ENCODE data around the gene RETN. TPM values are rescaled to one million over a fixed set of nuclear protein-coding genes. Genes with fewer than 3 reads are reported as not detected.
A peak's percentile ranks its signal among the peaks of the same experiment; 100 is the strongest.
"Not testable (repeated sequence)": the region's sequence is repeated elsewhere in the genome, so short reads cannot be mapped to it uniquely, and the experiment has no call there.

The RETN gene
- total RNA-seq, 1 experiment from 2014 or later, result not detected

DNA sequence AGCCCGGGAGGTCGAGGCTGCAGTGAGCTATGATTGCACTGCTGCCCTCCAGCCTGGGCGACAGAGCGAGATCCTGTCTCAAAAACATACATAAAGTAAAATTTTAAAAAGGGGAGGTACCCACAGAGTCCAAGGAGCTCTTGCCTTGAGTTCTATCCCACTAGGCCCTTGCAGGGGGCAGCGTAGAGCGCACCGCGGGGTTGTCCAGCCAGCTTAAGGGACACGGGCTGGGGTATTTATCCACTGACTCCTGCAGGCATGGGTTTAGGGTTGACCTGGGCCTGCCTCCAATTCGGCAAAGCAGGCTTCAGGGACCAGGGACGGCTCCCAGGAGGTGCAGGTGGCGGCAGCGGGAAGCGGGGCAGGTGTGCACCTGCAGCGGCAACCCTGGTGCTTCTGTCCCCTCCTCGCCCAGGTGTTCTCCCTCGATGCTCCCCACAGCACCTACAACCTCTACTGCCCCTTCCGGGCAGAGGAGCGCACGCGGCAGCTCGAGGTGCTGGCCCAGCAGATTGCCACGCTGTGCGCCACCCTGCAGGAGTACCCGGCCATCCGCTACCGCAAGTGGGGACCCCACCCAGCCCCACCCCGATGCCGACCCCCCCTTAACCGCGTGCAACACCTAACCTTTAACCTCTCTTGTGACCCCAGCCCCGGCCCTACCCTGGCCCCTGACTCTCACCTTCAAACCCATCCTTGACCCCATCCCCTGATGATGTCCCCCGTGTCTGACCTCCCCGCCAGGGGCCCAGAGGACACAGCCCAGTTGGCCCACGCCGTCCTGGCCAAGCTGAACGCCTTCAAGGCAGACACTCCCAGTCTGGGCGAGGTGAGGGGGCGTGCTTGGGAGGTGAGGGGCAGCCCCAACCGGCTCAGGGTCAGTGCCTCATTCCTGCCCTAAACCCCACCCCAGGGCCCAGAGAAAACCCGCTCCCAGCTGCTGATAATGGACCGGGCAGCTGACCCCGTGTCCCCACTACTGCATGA lies 27.3 kb upstream of the RETN start:
- peaks cover 1% of the 10 kb centered on the region; the same call in 1 of the 2 replicates for H3K4me1 ChIP-seq
- no TSS peak for BruUV-seq (replicated peaks)
- Mint-ChIP-seq H3K27me3 (ENCODE audit: insufficient read depth, unreplicated experiment) (no peaks in the 10 kb centered on the region), H3K4me3 (ENCODE audit: unreplicated experiment) (no peak overlapping the region), H3K4me1 (ENCODE audit: low read depth, unreplicated experiment) (no peaks in the 10 kb centered on the region), H3K27ac (ENCODE audit: unreplicated experiment) (no peak overlapping the region), H3K9me3 (ENCODE audit: unreplicated experiment) (peaks cover 9% of the 10 kb centered on the region), H3K36me3 (ENCODE audit: insufficient read depth, unreplicated experiment) (peaks cover 24% of the 10 kb centered on the region)
- H3K27me3 ChIP-seq (replicated peaks; ENCODE audit: control insufficient read depth, insufficient read depth, low read length), result no peaks in the 10 kb centered on the region
- no peak overlapping the region for H3K4me3 ChIP-seq (ENCODE audit: low read depth, low read length)
- TF ChIP-seq, protein P1, sequence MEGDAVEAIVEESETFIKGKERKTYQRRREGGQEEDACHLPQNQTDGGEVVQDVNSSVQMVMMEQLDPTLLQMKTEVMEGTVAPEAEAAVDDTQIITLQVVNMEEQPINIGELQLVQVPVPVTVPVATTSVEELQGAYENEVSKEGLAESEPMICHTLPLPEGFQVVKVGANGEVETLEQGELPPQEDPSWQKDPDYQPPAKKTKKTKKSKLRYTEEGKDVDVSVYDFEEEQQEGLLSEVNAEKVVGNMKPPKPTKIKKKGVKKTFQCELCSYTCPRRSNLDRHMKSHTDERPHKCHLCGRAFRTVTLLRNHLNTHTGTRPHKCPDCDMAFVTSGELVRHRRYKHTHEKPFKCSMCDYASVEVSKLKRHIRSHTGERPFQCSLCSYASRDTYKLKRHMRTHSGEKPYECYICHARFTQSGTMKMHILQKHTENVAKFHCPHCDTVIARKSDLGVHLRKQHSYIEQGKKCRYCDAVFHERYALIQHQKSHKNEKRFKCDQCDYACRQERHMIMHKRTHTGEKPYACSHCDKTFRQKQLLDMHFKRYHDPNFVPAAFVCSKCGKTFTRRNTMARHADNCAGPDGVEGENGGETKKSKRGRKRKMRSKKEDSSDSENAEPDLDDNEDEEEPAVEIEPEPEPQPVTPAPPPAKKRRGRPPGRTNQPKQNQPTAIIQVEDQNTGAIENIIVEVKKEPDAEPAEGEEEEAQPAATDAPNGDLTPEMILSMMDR (IDR thresholded peaks at IDR 0.05; ENCODE audit: insufficient read depth in 1 of 2, low read depth in 1 of 2, low read length in 1 of 2, severe bottlenecking in 1 of 2, unreplicated experiment in 1 of 2), result peak in 1 of 2 experiments; percentile 7
- POLR2A ChIA-PET, result interaction anchor here (0.6 to 0.8 kb wide), 3 partner anchors 39 to 158 kb away, joined by 3 read pairs; partner anchors contain the start of gene TRAPPC5
- peaks cover 2% of the 10 kb centered on the region for H3K36me3 ChIP-seq (ENCODE audit: control insufficient read depth, insufficient read depth, low read length)
- intact Hi-C loops (cut with micrococcal nuclease; ENCODE audit: unreplicated experiment), result no loop called here
- no peaks in the 10 kb centered on the region for H3K9me3 ChIP-seq
- CTCF ChIA-PET, result interaction anchor here (1.4 to 1.5 kb wide), 2 partner anchors 39 to 73 kb away, joined by 5 to 6 read pairs; partner anchors contain the start of gene TRAPPC5
- DNase-seq, result no peak

DNA sequence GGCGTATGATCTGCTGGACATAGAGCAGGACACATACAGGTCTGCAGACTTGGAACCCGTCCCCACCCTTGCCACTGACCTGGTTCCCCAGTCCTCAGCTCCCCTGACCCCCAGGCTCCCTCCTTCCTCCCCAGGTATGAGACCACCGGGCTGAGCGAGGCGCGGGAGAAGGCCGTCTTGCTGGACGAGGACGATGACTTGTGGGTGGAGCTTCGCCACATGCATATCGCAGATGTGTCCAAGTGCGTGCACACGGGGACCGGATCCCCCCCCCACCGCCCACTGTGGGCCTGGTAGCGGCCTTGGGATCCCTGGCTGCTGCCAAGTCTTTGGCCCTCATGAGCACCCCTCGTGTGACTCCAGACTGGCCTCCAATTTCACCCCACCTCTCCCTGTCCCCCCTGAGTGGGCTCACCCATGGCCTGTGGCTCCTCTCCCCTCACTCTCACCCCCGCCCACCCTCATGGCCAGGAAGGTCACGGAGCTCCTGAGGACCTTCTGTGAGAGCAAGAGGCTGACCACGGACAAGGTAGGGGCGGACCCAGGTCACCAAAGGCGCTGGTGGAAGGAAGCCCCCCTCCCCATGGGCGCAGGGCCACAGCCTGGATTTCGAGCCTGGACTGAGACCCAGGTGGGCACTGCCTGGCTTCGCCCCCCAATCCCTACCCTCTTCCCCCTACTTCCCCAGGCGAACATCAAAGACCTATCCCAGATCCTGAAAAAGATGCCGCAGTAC lies 26.4 kb upstream of the RETN start:
- DNase-seq, result no peak
- no peaks in the 10 kb centered on the region for H3K4me1 Mint-ChIP-seq (ENCODE audit: low read depth, unreplicated experiment)
- H3K27me3 Mint-ChIP-seq (ENCODE audit: insufficient read depth, unreplicated experiment), result no peaks in the 10 kb centered on the region
- peaks cover 2% of the 10 kb centered on the region for H3K36me3 ChIP-seq (ENCODE audit: control insufficient read depth, insufficient read depth, low read length)
- no peak overlapping the region for H3K4me3 ChIP-seq (ENCODE audit: low read depth, low read length)
- H3K36me3 Mint-ChIP-seq (ENCODE audit: insufficient read depth, unreplicated experiment), result peaks cover 16% of the 10 kb centered on the region
- no peaks in the 10 kb centered on the region for H3K9me3 ChIP-seq
- H3K9me3 Mint-ChIP-seq (ENCODE audit: unreplicated experiment), result peaks cover 9% of the 10 kb centered on the region
- no peaks in the 10 kb centered on the region for H3K27me3 ChIP-seq (replicated peaks; ENCODE audit: control insufficient read depth, insufficient read depth, low read length)
- TF ChIP-seq, protein P1 (IDR thresholded peaks at IDR 0.05; ENCODE audit: insufficient read depth in 1 of 2, low read depth in 1 of 2, low read length in 1 of 2, severe bottlenecking in 1 of 2, unreplicated experiment in 1 of 2), result no peak
- no peaks in the 10 kb centered on the region for H3K4me1 ChIP-seq
- BruUV-seq (replicated peaks), result no TSS peak
- H3K4me3 Mint-ChIP-seq (ENCODE audit: unreplicated experiment), result no peak overlapping the region
- CTCF ChIA-PET, result interaction anchor here (1.4 to 1.5 kb wide), 2 partner anchors 38 to 74 kb away, joined by 5 to 6 read pairs; partner anchors contain the start of gene TRAPPC5
- H3K27ac Mint-ChIP-seq (ENCODE audit: unreplicated experiment), result no peak overlapping the region
- intact Hi-C loops (cut with micrococcal nuclease; ENCODE audit: unreplicated experiment), result no loop called here
- POLR2A ChIA-PET, result interaction anchor here (0.6 kb wide), 1 partner anchor 74 kb away, joined by 3 read pairs; no protein-coding TSS in a partner anchor

DNA sequence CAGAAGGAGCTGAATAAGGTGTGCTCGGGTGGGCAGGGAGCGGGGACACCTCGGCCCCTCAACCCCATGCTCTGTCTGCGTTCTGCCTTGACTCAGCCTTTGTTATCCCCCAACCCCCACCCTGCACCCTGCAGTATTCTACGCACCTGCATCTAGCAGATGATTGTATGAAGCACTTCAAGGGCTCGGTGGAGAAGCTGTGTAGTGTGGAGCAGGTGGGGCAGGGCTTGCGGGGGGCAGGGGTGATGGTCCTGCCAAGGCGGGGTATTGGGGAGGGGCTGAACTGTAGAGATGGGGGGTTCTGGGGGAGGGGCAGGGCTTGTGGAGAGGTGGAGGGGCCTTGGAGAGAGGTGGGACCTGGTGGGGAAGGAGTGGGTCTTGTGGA lies 25.8 kb upstream of the RETN start:
- no peaks in the 10 kb centered on the region for H3K27me3 ChIP-seq (replicated peaks; ENCODE audit: control insufficient read depth, insufficient read depth, low read length)
- ChIA-PET POLR2A (no interaction called here), CTCF (no interaction called here)
- Mint-ChIP-seq H3K4me3 (ENCODE audit: unreplicated experiment) (no peak overlapping the region), H3K36me3 (ENCODE audit: insufficient read depth, unreplicated experiment) (peaks cover 13% of the 10 kb centered on the region), H3K27me3 (ENCODE audit: insufficient read depth, unreplicated experiment) (no peaks in the 10 kb centered on the region), H3K9me3 (ENCODE audit: unreplicated experiment) (peaks cover 9% of the 10 kb centered on the region), H3K27ac (ENCODE audit: unreplicated experiment) (peak overlapping the region; percentile 57), H3K4me1 (ENCODE audit: low read depth, unreplicated experiment) (no peaks in the 10 kb centered on the region)
- intact Hi-C loops (cut with micrococcal nuclease; ENCODE audit: unreplicated experiment), result no loop called here
- no peaks in the 10 kb centered on the region for H3K4me1 ChIP-seq
- TF ChIP-seq, protein P1 (IDR thresholded peaks at IDR 0.05; ENCODE audit: insufficient read depth in 1 of 2, low read depth in 1 of 2, low read length in 1 of 2, severe bottlenecking in 1 of 2, unreplicated experiment in 1 of 2), result no peak
- no peaks in the 10 kb centered on the region for H3K9me3 ChIP-seq
- no peak overlapping the region for H3K4me3 ChIP-seq (ENCODE audit: low read depth, low read length)
- no TSS peak for BruUV-seq (replicated peaks)
- H3K36me3 ChIP-seq (ENCODE audit: control insufficient read depth, insufficient read depth, low read length), result peaks cover 2% of the 10 kb centered on the region
- no peak for DNase-seq

DNA sequence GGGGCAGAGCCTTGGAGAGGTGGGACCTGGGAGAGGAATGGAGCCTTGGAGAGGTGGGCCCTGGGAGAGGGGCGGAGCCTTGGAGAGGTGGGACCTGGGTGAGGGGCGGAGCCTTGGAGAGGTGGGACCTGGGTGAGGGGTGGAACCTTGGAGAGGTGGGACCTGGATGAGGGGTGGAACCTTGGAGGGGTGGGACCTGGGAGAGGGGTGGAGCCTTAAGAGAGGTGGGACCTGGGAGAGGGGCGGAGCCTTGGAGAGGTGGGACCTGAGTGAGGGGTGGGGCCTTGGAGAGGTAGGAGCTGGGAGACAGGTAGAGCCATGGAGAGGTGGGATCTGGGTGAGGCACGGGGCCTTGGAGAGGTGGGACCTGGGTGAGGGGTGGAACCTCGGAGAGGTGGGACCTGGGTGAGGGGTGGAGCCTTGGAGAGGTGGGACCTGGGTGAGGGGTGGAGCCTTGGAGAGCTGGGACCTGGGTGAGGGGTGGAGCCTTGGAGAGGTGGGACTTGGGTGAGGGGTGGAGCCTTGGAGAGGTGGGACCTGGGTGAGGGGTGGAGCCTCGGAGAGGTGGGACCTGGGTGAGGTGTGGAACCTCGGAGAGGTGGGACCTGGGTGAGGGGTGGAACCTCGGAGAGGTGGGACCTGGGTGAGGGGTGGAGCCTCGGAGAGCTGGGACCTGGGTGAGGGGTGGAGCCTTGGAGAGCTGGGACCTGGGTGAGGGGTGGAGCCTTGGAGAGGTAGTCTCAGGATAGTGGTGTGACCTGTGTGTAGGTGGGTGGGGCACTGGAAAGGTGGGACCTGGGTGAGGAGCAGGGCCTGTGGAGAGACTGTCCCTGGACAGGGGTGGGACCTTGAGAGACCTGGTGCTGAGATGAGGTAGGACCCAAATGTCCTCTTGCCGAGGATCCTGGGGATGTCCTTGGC lies 25.0 kb upstream of the RETN start:
- H3K27me3 ChIP-seq (replicated peaks; ENCODE audit: control insufficient read depth, insufficient read depth, low read length); H3K4me1 ChIP-seq; BruUV-seq (replicated peaks); intact Hi-C loops (cut with micrococcal nuclease; ENCODE audit: unreplicated experiment); H3K4me1 Mint-ChIP-seq (ENCODE audit: low read depth, unreplicated experiment); H3K4me3 Mint-ChIP-seq (ENCODE audit: unreplicated experiment); H3K27me3 Mint-ChIP-seq (ENCODE audit: insufficient read depth, unreplicated experiment); H3K36me3 ChIP-seq (ENCODE audit: control insufficient read depth, insufficient read depth, low read length); H3K4me3 ChIP-seq (ENCODE audit: low read depth, low read length); H3K9me3 ChIP-seq; H3K9me3 Mint-ChIP-seq (ENCODE audit: unreplicated experiment): not testable (repeated sequence)
- ChIA-PET CTCF (interaction anchor here (0.9 kb wide), 1 partner anchor 37 kb away, joined by 5 read pairs; the partner anchor contains the start of gene TRAPPC5), POLR2A (interaction anchor here (0.7 kb wide), 1 partner anchor 10 kb away, joined by 9 read pairs; no protein-coding TSS in a partner anchor)
- Mint-ChIP-seq H3K27ac (ENCODE audit: unreplicated experiment) (peak overlapping the region; percentile 57), H3K36me3 (ENCODE audit: insufficient read depth, unreplicated experiment) (peaks cover 13% of the 10 kb centered on the region)
- peak; percentile 28 to 71 for DNase-seq
